IMR-90 (cell line): Measurements from ENCODE around the gene ARHGEF12. TPM values are rescaled to one million over a fixed set of nuclear protein-coding genes. Genes with fewer than 3 reads are reported as not detected.

Experiments
- ATAC-seq: fragments of 200-7000 bp; cut with Tn5 transposase; 2 replicates; pipeline ENCODE4 v1.9.1; 2020; ENCODE audit warnings: low read depth, mild to moderate bottlenecking, moderate library complexity
- BruUV-seq: library from RNA; stranded (reverse); fragments of 400-500 nt; replicated peaks from 2 replicates; lab custom pipeline; 2021; lab: Mats Ljungman, UMichigan
- CTCF ChIA-PET: fragments of 300-600 bp; formaldehyde crosslinking; extraction: SDS; loops from one replicate; lab custom pipeline; 2021; ENCODE audit warnings: antibody characterized with exemption; lab: Yijun Ruan, JAX
- POLR2A ChIA-PET: fragments of 300-600 bp; sonication (Branson Sonifier 250); formaldehyde crosslinking; loops from one replicate; lab custom pipeline; 2022; ENCODE audit warnings: antibody characterized with exemption; ENCODE audit not compliant: unreplicated experiment; lab: Charles Lee
- DNase-seq: peaks from one replicate; pipeline ENCODE4 v3.0.0; 2013
- H2AFZ ChIP-seq: replicated peaks from 2 replicates; pipeline ENCODE3; 2013; ENCODE audit warnings: low read length, mild to moderate bottlenecking; ENCODE audit not compliant: poor library complexity
- H2AK5ac ChIP-seq: 2 replicates; pipeline ENCODE4 v1.6.1; 2013; ENCODE audit warnings: low read depth, low read length, inconsistent platforms
- H2AK9ac ChIP-seq: replicated peaks from 2 replicates; pipeline ENCODE3; 2013; ENCODE audit warnings: mild to moderate bottlenecking, low read depth, low read length, moderate library complexity; ENCODE audit not compliant: poor library complexity
- H2BK120ac ChIP-seq: 2 replicates; pipeline ENCODE4 v1.6.1; 2013; ENCODE audit warnings: low read depth, low read length, inconsistent platforms
- H2BK15ac ChIP-seq: 3 replicates; pipeline ENCODE4 v1.6.1; 2013; ENCODE audit warnings: low read depth, low read length, inconsistent platforms
- H2BK20ac ChIP-seq: 2 replicates; pipeline ENCODE4 v1.6.1; 2013; ENCODE audit warnings: low read depth, mild to moderate bottlenecking, inconsistent platforms, low read length, moderate library complexity
- H2BK5ac ChIP-seq: 2 replicates; pipeline ENCODE4 v1.6.1; 2013; ENCODE audit warnings: mild to moderate bottlenecking, low read depth, low read length, inconsistent platforms; ENCODE audit not compliant: poor library complexity, severe bottlenecking
- H3K14ac ChIP-seq: replicated peaks from 2 replicates; pipeline ENCODE4 v1.6.1; 2013; ENCODE audit warnings: low read depth, low read length, inconsistent platforms
- H3K18ac ChIP-seq: 2 replicates; pipeline ENCODE4 v1.6.1; 2013; ENCODE audit warnings: low read depth, low read length, control low read depth
- H3K23ac ChIP-seq: 2 replicates; pipeline ENCODE4 v1.6.1; 2013; ENCODE audit warnings: low read depth, low read length, inconsistent platforms
- H3K27ac ChIP-seq: 2 replicates; pipeline ENCODE4 v1.5.1; 2013; ENCODE audit warnings: mild to moderate bottlenecking, control low read depth, low read length; ENCODE audit not compliant: insufficient read depth
- H3K27me3 ChIP-seq: 2 replicates; pipeline ENCODE4 v1.6.1; 2013; ENCODE audit warnings: low read length; ENCODE audit not compliant: control insufficient read depth, insufficient read depth
- H3K36me3 ChIP-seq: 2 replicates; pipeline ENCODE4 v1.6.1; 2013; ENCODE audit warnings: low read length, mixed read lengths; ENCODE audit not compliant: control insufficient read depth, insufficient read depth
- H3K4ac ChIP-seq: 2 replicates; pipeline ENCODE4 v1.6.1; 2013; ENCODE audit warnings: low read depth, low read length, inconsistent platforms
- H3K4me1 ChIP-seq: 2 replicates; pipeline ENCODE4 v1.6.1; 2013; ENCODE audit warnings: low read length, mixed read lengths; ENCODE audit not compliant: control insufficient read depth, insufficient read depth
- H3K4me2 ChIP-seq: 2 replicates; pipeline ENCODE4 v1.6.1; 2013; ENCODE audit warnings: low read depth, mild to moderate bottlenecking, control low read depth, low read length, moderate library complexity
- H3K4me3 ChIP-seq: 2 replicates; pipeline ENCODE4 v1.5.1; 2013; ENCODE audit warnings: low read depth, mild to moderate bottlenecking, control low read depth, low read length, moderate library complexity; ENCODE audit not compliant: insufficient read depth
- H3K56ac ChIP-seq: 2 replicates; pipeline ENCODE4 v1.6.1; 2013; ENCODE audit warnings: low read length, inconsistent platforms; ENCODE audit not compliant: insufficient read depth; ENCODE audit errors: extremely low read depth
- H3K79me1 ChIP-seq, 2 experiments: 2 replicates each; pipeline ENCODE4 v1.6.1; 2013; ENCODE audit warnings: low read length in 2 of 2, inconsistent platforms in 1 of 2, low read depth in 1 of 2
- H3K9ac ChIP-seq: 2 replicates; pipeline ENCODE4 v1.6.1; 2013; ENCODE audit warnings: low read depth, low read length, control low read depth
- H3K9me1 ChIP-seq: 2 replicates; pipeline ENCODE4 v1.6.1; 2013; ENCODE audit warnings: low read length, inconsistent platforms; ENCODE audit not compliant: insufficient read depth
- H3K9me3 ChIP-seq: 2 replicates; pipeline ENCODE4 v1.6.1; 2013; ENCODE audit warnings: low read length; ENCODE audit not compliant: control insufficient read depth, insufficient read depth
- H4K20me1 ChIP-seq: 2 replicates; pipeline ENCODE4 v1.6.1; 2013; ENCODE audit warnings: low read length, inconsistent platforms; ENCODE audit not compliant: insufficient read depth
- H4K5ac ChIP-seq: 2 replicates; pipeline ENCODE4 v1.6.1; 2013; ENCODE audit warnings: mild to moderate bottlenecking, low read depth, low read length, control low read depth
- H4K8ac ChIP-seq, 2 experiments: 2 replicates each; pipeline ENCODE4 v1.6.1; 2013; ENCODE audit warnings: low read depth in 2 of 2, low read length in 2 of 2, control low read depth in 1 of 2, inconsistent platforms in 1 of 2
- H4K91ac ChIP-seq: 2 replicates; pipeline ENCODE4 v1.6.1; 2013; ENCODE audit warnings: low read depth, low read length, inconsistent platforms; ENCODE audit not compliant: insufficient read depth
- BHLHE40 ChIP-seq: fragments of 150-350 bp; IDR thresholded peaks from 2 replicates; pipeline ENCODE4 v1.6.1; 2016; ENCODE audit warnings: mild to moderate bottlenecking, low read depth, low read length
- CEBPB ChIP-seq: IDR thresholded peaks from 2 replicates; pipeline ENCODE4 v1.6.1; 2012; ENCODE audit warnings: low read depth, low read length, improper control_type of control experiment
- CHD1 ChIP-seq: IDR thresholded peaks from 2 replicates; pipeline ENCODE4 v1.6.1; 2012; ENCODE audit warnings: low read depth, low read length, improper control_type of control experiment
- CTCF ChIP-seq: conservative IDR thresholded peaks from 2 replicates; pipeline ENCODE4 v1.5.1; 2012; ENCODE audit warnings: mild to moderate bottlenecking, low read depth, low read length, improper control_type of control experiment
- ELK1 ChIP-seq: fragments of 150-350 bp; IDR thresholded peaks from 2 replicates; pipeline ENCODE4 v1.6.1; 2016; ENCODE audit warnings: low read depth, mild to moderate bottlenecking, low read length, moderate library complexity, borderline replicate concordance
- FOS ChIP-seq: fragments of 150-350 bp; IDR thresholded peaks from 2 replicates; pipeline ENCODE4 v1.6.1; 2016; ENCODE audit warnings: low read depth, low read length
- MAFK ChIP-seq: IDR thresholded peaks from 2 replicates; pipeline ENCODE4 v1.6.1; 2012; ENCODE audit warnings: low read depth, low read length, improper control_type of control experiment
- MAZ ChIP-seq: IDR thresholded peaks from 2 replicates; pipeline ENCODE4 v1.6.1; 2012; ENCODE audit warnings: low read depth, mild to moderate bottlenecking, low read length, improper control_type of control experiment, moderate library complexity, borderline replicate concordance
- MXI1 ChIP-seq: IDR thresholded peaks from 2 replicates; pipeline ENCODE4 v1.6.1; 2012; ENCODE audit warnings: low read depth, mild to moderate bottlenecking, low read length, moderate library complexity, borderline replicate concordance
- NFE2L2 ChIP-seq: fragments of 150-350 bp; IDR thresholded peaks from 2 replicates; pipeline ENCODE4 v1.6.1; 2016; ENCODE audit warnings: low read depth, mild to moderate bottlenecking, low read length
- POLR2A ChIP-seq: IDR thresholded peaks from 2 replicates; pipeline ENCODE4 v1.6.1; 2012; ENCODE audit warnings: mild to moderate bottlenecking, low read depth, low read length
- RAD21 ChIP-seq: IDR thresholded peaks from 2 replicates; pipeline ENCODE4 v1.6.1; 2012; ENCODE audit warnings: low read length, improper control_type of control experiment
- RCOR1 ChIP-seq: IDR thresholded peaks from 2 replicates; pipeline ENCODE4 v1.6.1; 2012; ENCODE audit warnings: mild to moderate bottlenecking, low read length, improper control_type of control experiment; ENCODE audit not compliant: insufficient replicate concordance
- RFX5 ChIP-seq: IDR thresholded peaks from 2 replicates; pipeline ENCODE4 v1.8.0; 2012; ENCODE audit warnings: low read depth, mild to moderate bottlenecking, low read length, moderate library complexity
- SMC3 ChIP-seq: fragments of 150-350 bp; IDR thresholded peaks from 2 replicates; pipeline ENCODE4 v1.6.1; 2016; ENCODE audit warnings: low read depth, mild to moderate bottlenecking, antibody characterized with exemption, low read length, moderate library complexity
- USF2 ChIP-seq: fragments of 150-350 bp; IDR thresholded peaks from 2 replicates; pipeline ENCODE4 v1.6.1; 2017; ENCODE audit warnings: mild to moderate bottlenecking, antibody characterized with exemption, low read length, low read depth
- WGBS, 2 experiments: methylation state at CpG; one replicate each; pipeline versions ENCODE4 v1.1.5 to v1.1.7; 2013; ENCODE audit warnings: missing lambda C conversion rate in 2 of 2; ENCODE audit not compliant: insufficient read length in 1 of 2; ENCODE audit errors: extremely low coverage in 2 of 2; 5-methylcytosine and 5-hydroxymethylcytosine counted together
- dilution Hi-C: fragments of 300-500 bp; cut with HindIII; formaldehyde crosslinking; loops from one replicate; pipeline ENCODE4 v1.14.3; 2018; ENCODE audit warnings: low sequenced_read_pairs; ENCODE audit not compliant: unreplicated experiment
- in situ Hi-C: fragments of 300-500 bp; cut with MboI; formaldehyde crosslinking; loops from 3 replicates; pipeline ENCODE4 v1.14.3; 2019; ENCODE audit warnings: low sequenced_read_pairs, inconsistent platforms, mixed read lengths
- intact Hi-C: fragments of 100-400 bp; cut with micrococcal nuclease; formaldehyde crosslinking; loops from 2 replicates; pipeline ENCODE4 v1.10.0; 2022
- polyA plus RNA-seq, 3 experiments: library from polyadenylated mRNA; depleted of rRNA; stranded (reverse); fragments of >200 nt; gene quantifications; 2 replicates each; pipeline ENCODE4 v1.2.3, GENCODE V29; 2012; ENCODE audit warnings: low replicate concordance in 1 of 3
- total RNA-seq: library from RNA; depleted of rRNA; stranded (reverse); fragments of >200 nt; gene quantifications from 2 replicates; pipeline ENCODE4 v1.2.3, GENCODE V29; 2012

Gene ARHGEF12
- total and polyA plus RNA-seq, 2 of the 4 experiments (the other 2 are of a cell fraction), result 25.5 to 115 TPM

GRCh38 chr11:120314861-120315260, 21.4 kb upstream of the ARHGEF12 start:
- Histone ChIP-seq H3K4me3 (no peak overlapping the region), H3K9me3 (no peaks in the 10 kb centered on the region), H3K27ac (no peak overlapping the region), H3K9ac (no peak overlapping the region), H3K36me3 (no peaks in the 10 kb centered on the region), H3K79me1 (no peaks in the 10 kb centered on the region), H2AFZ (peak overlapping the region; percentile 49), H3K4me1 (peaks cover 3% of the 10 kb centered on the region; the same call in 1 of the 2 replicates), H4K5ac (no peak overlapping the region), H3K27me3 (peaks cover 22% of the 10 kb centered on the region), H3K23ac (no peak overlapping the region), H3K18ac (no peak overlapping the region), H3K9me1 (0 out of 2 replicates have a peak, but pooled peaks cover 3% of the 10 kb centered on the region), H3K4ac (no peak overlapping the region), H4K91ac (no peak overlapping the region), H4K20me1 (no peaks in the 10 kb centered on the region), H2BK15ac (no peak overlapping the region), H2AK5ac (no peak overlapping the region), H3K56ac (no peak overlapping the region), H2BK20ac (no peak overlapping the region), H2AK9ac (no peak overlapping the region), H4K8ac (no peak overlapping the region), H3K14ac (no peak overlapping the region), H3K4me2 (no peak overlapping the region), H2BK5ac (no peak overlapping the region), H2BK120ac (no peak overlapping the region)
- intact Hi-C loops (no loop called here), in situ Hi-C loops (loop anchor here (25.0 kb wide), 1 partner anchor 372 kb away; no protein-coding TSS in a partner anchor), dilution Hi-C loops (no loop called here)
- BruUV-seq, result no TSS peak
- WGBS, 2 experiments, result no CpG with 5 or more reads among the region's 3 CpGs
- DNase-seq (no peak), ATAC-seq (no peak)
- POLR2A ChIA-PET, result no interaction called here
- CTCF ChIA-PET, result interaction anchor here (0.9 to 1.3 kb wide), 2 partner anchors 15 to 20 kb away, joined by 3 to 5 read pairs; no protein-coding TSS in a partner anchor
- no peak for TF ChIP-seq RAD21
- TF ChIP-seq USF2, result no peak
- TF ChIP-seq POLR2A, result no peak
- no peak for TF ChIP-seq RFX5
- TF ChIP-seq MAFK, result no peak
- no peak for TF ChIP-seq ELK1
- TF ChIP-seq RCOR1, result no peak
- no peak for TF ChIP-seq CEBPB
- TF ChIP-seq NFE2L2, result no peak
- no peak for TF ChIP-seq MAZ
- TF ChIP-seq CTCF, result no peak
- TF ChIP-seq MXI1, result no peak
- TF ChIP-seq BHLHE40, result no peak
- TF ChIP-seq CHD1, result no peak
- TF ChIP-seq SMC3, result no peak
- no peak for TF ChIP-seq FOS
